CD14-positive monocyte (primary cell): ENCODE data around the gene OR8B4. TPM values are rescaled to one million over a fixed set of nuclear protein-coding genes. Genes with fewer than 3 reads are reported as not detected.
"Not testable (repeated sequence)": the region's sequence is repeated elsewhere in the genome, so short reads cannot be mapped to it uniquely, and the experiment has no call there.

Experiments
- DNase-seq, 3 donors: peaks; one replicate each; pipeline ENCODE4 v3.0.0-alpha.2; 2011 to 2022
- H2AFZ ChIP-seq: 2 replicates; pipeline ENCODE4 v1.6.0; 2012; ENCODE audit warnings: mild to moderate bottlenecking, low read depth, low read length, inconsistent platforms; ENCODE audit not compliant: insufficient read depth, poor library complexity, severe bottlenecking
- H3K27ac ChIP-seq, 2 donors: 1 replicate in 1 of 2; 2 replicates in 1 of 2; pipeline ENCODE4 v1.5.1; 2012 to 2013; ENCODE audit warnings: low read length in 2 of 2, control low read depth in 1 of 2, inconsistent platforms in 1 of 2, low read depth in 1 of 2, mild to moderate bottlenecking in 1 of 2
- H3K27me3 ChIP-seq, 2 donors: one replicate each; pipeline versions ENCODE4 v1.6.0 to v1.6.1; 2011 to 2013; ENCODE audit warnings: low read length in 2 of 2; ENCODE audit not compliant: control insufficient read depth in 2 of 2, insufficient read depth in 2 of 2
- H3K36me3 ChIP-seq, 2 donors: replicated peaks in 1 of 2; 1 replicate in 1 of 2; 2 replicates in 1 of 2; pipeline versions ENCODE4 v1.5.1 to v1.6.1; 2012 to 2013; ENCODE audit warnings: low read length in 2 of 2, control low read depth in 1 of 2, inconsistent platforms in 1 of 2, mild to moderate bottlenecking in 1 of 2; ENCODE audit not compliant: insufficient read depth in 2 of 2, control insufficient read depth in 1 of 2
- H3K4me1 ChIP-seq, 2 donors: 1 replicate in 1 of 2; 2 replicates in 1 of 2; pipeline versions ENCODE4 v1.5.1 to v1.6.1; 2012 to 2013; ENCODE audit warnings: low read length in 2 of 2, control low read depth in 1 of 2, inconsistent platforms in 1 of 2, mild to moderate bottlenecking in 1 of 2, moderate library complexity in 1 of 2; ENCODE audit not compliant: insufficient read depth in 2 of 2, control insufficient read depth in 1 of 2
- H3K4me2 ChIP-seq: replicated peaks from 2 replicates; pipeline ENCODE3; 2012; ENCODE audit warnings: low read length, moderate library complexity, mild to moderate bottlenecking; ENCODE audit not compliant: poor library complexity, severe bottlenecking; ENCODE audit errors: extremely low read depth
- H3K4me3 ChIP-seq, 3 experiments: fragments of 200-600 bp in 1 of 3; sonication (generic) in 1 of 3; replicated peaks in 1 of 3; 1 replicate in 2 of 3; 2 replicates in 1 of 3; pipeline ENCODE4 v1.5.1; 2011 to 2013; ENCODE audit warnings: low read length in 3 of 3, mild to moderate bottlenecking in 3 of 3, control low read depth in 2 of 3, low read depth in 2 of 3, inconsistent platforms in 1 of 3, moderate library complexity in 1 of 3
- H3K79me2 ChIP-seq: 2 replicates; pipeline ENCODE4 v1.6.0; 2012; ENCODE audit warnings: mild to moderate bottlenecking, control low read depth, inconsistent platforms, low read length, moderate library complexity; ENCODE audit not compliant: insufficient read depth
- H3K9ac ChIP-seq: 2 replicates; pipeline ENCODE4 v1.6.0; 2017; ENCODE audit warnings: low read length, mild to moderate bottlenecking; ENCODE audit not compliant: insufficient read depth, poor library complexity, severe bottlenecking
- H3K9me3 ChIP-seq, 2 donors: replicated peaks in 1 of 2; 1 replicate in 1 of 2; 2 replicates in 1 of 2; pipeline versions ENCODE4 v1.5.1 to v1.6.1; 2012 to 2013; ENCODE audit warnings: low read length in 2 of 2, control low read depth in 1 of 2; ENCODE audit not compliant: control insufficient read depth in 1 of 2, insufficient read depth in 1 of 2
- H4K20me1 ChIP-seq: 2 replicates; pipeline ENCODE4 v1.6.0; 2012; ENCODE audit warnings: mild to moderate bottlenecking, low read length, control low read depth, moderate library complexity; ENCODE audit not compliant: insufficient read depth
- H3K27ac Mint-ChIP-seq, 7 donors: one replicate each; pipeline ENCODE4 v1.8.0; 2020; ENCODE audit warnings: mild to moderate bottlenecking in 7 of 7, mixed read lengths in 7 of 7, moderate library complexity in 6 of 7, inconsistent platforms in 2 of 7
- H3K27me3 Mint-ChIP-seq, 3 donors: one replicate each; pipeline ENCODE4 v1.8.0; 2021 to 2022; ENCODE audit warnings: low read depth in 3 of 3, mild to moderate bottlenecking in 3 of 3, mixed read lengths in 3 of 3, moderate library complexity in 3 of 3, inconsistent platforms in 1 of 3
- H3K36me3 Mint-ChIP-seq, 2 donors: one replicate each; pipeline ENCODE4 v1.8.0; 2020; ENCODE audit warnings: mixed read lengths in 2 of 2, inconsistent platforms in 1 of 2, mild to moderate bottlenecking in 1 of 2
- H3K4me1 Mint-ChIP-seq: one replicate; pipeline ENCODE4 v1.8.0; 2020; ENCODE audit warnings: mild to moderate bottlenecking, mixed read lengths
- H3K4me3 Mint-ChIP-seq, 2 donors: one replicate each; pipeline ENCODE4 v1.8.0; 2020; ENCODE audit warnings: mild to moderate bottlenecking in 2 of 2, mixed read lengths in 2 of 2, moderate library complexity in 1 of 2
- H3K9me3 Mint-ChIP-seq, 7 donors: one replicate each; pipeline ENCODE4 v1.8.0; 2020 to 2022; ENCODE audit warnings: mixed read lengths in 7 of 7, mild to moderate bottlenecking in 6 of 7, moderate library complexity in 6 of 7, inconsistent platforms in 2 of 7
- CTCF ChIP-seq: fragments of 200-600 bp; IDR thresholded peaks from one replicate; pipeline ENCODE4 v1.8.0; 2022; ENCODE audit warnings: antibody characterized with exemption, mild to moderate bottlenecking
- WGBS: methylation state at CpG from one replicate; pipeline ENCODE4 v1.1.5; 2013; ENCODE audit warnings: missing lambda C conversion rate; ENCODE audit not compliant: insufficient coverage; 5-methylcytosine and 5-hydroxymethylcytosine counted together
- intact Hi-C, 2 donors: fragments of 100-400 bp; cut with micrococcal nuclease; formaldehyde crosslinking; loops; one replicate each; pipeline versions ENCODE4 v1.15.0 to v1.15.1; 2023
- polyA plus RNA-seq, 3 donors: library from polyadenylated mRNA; depleted of rRNA in 1 of 3; unstranded in 2 of 3; stranded (reverse) in 1 of 3; fragments of 300-500 nt in 2 of 3; fragments of >200 nt in 1 of 3; fragmentation: Illumina TruSeq in 2 of 3; gene quantifications; 1 replicate in 2 of 3; 2 replicates in 1 of 3; pipeline ENCODE4 v1.2.3, GENCODE V29; 2012 to 2021

Gene OR8B4
- polyA plus RNA-seq, 3 donors, result not detected

- no CpG with 5 or more reads among the region's 8 CpGs for WGBS
- Histone ChIP-seq H3K27me3 (no peaks in the 10 kb centered on the region), H3K9me3 (no peaks in the 10 kb centered on the region), H3K27ac (no peak overlapping the region), H3K4me2 (no peak overlapping the region), H3K36me3 (no peaks in the 10 kb centered on the region), H3K4me3 (no peak overlapping the region), H4K20me1 (no peaks in the 10 kb centered on the region), H3K4me1 (no peaks in the 10 kb centered on the region), H3K9ac (no peak overlapping the region), H2AFZ (no peak overlapping the region), H3K79me2 (no peaks in the 10 kb centered on the region)
- no peaks in the 10 kb centered on the region for H3K9me3 Mint-ChIP-seq
- peak; percentile 78 for TF ChIP-seq CTCF
- intact Hi-C loops, result no loop called here
- no peak overlapping the region for H3K27ac Mint-ChIP-seq
- no peaks in the 10 kb centered on the region for H3K36me3 Mint-ChIP-seq
- H3K27me3 Mint-ChIP-seq, result peaks cover 5 to 7% (median 7%) of the 10 kb centered on the region in 3 donors
- peak; percentile 23 to 55 (median 35) for DNase-seq
- peaks cover 9% of the 10 kb centered on the region for H3K4me1 Mint-ChIP-seq
- H3K4me3 Mint-ChIP-seq, result no peak overlapping the region
Measured at GRCh38 chr11:124402326-124402922, 22.2 kb downstream of the OR8B4 start.

- no peak within 1 kb of the TSS for H3K4me2 ChIP-seq
- TF ChIP-seq CTCF, result no peak
- intact Hi-C loops, result no loop called here
Measured at GRCh38 chr11:124398924-124399323, 25.7 kb downstream of the OR8B4 start, which contains the start of gene OR8B3. TSS of gene OR8B3 (minus strand) at chr11:124399024. CDS start at chr11:124397351, 1,673 bp downstream.

DNA sequence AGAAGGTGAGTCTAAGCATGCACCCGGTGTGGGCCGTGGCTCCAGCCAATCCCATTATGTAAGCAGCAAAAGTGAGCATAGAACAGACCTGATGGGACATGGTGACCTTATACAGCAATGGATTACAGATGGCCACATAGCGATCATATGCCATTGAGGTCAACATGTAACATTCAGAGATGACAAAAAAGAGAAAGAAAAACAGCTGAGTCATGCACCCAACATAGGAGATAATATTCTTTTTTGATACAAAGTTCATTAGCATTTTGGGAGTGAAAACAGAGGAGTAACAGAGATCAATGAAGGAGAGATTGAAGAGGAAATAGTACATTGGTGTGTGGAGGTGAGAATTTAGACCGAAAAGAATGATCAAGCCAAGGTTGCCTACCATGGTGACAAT is 27.8 kb downstream of the OR8B4 start:
- H3K9me3 ChIP-seq, H3K9ac ChIP-seq, H4K20me1 ChIP-seq, H3K36me3 Mint-ChIP-seq, H3K4me1 Mint-ChIP-seq, H3K27me3 Mint-ChIP-seq, H3K9me3 Mint-ChIP-seq, H3K79me2 ChIP-seq, H3K36me3 ChIP-seq, H3K27ac Mint-ChIP-seq, H3K27me3 ChIP-seq, H3K4me1 ChIP-seq, H2AFZ ChIP-seq, H3K4me2 ChIP-seq, H3K27ac ChIP-seq, H3K4me3 Mint-ChIP-seq, intact Hi-C loops, H3K4me3 ChIP-seq, DNase-seq: not testable (repeated sequence)
- WGBS, result no CpG with 5 or more reads among the region's 4 CpGs

More at GRCh38 chr11:124398924-124399323, 25.7 kb downstream of the OR8B4 start, which contains the start of gene OR8B3:
- H3K27ac Mint-ChIP-seq, result no peak within 1 kb of the TSS
- no peaks in the 10 kb centered on the region for H3K36me3 Mint-ChIP-seq
- H3K9me3 ChIP-seq, result no peaks in the 10 kb centered on the region
- no peaks in the 10 kb centered on the region for H3K27me3 ChIP-seq
- H3K9me3 Mint-ChIP-seq, result peaks cover 0 to 2% (median 0%) of the 10 kb centered on the region in 7 donors
- no peak within 1 kb of the TSS for H2AFZ ChIP-seq
- no peak within 1 kb of the TSS for H3K9ac ChIP-seq
- H3K4me1 Mint-ChIP-seq, result peaks cover 2% of the 10 kb centered on the region
- no peaks in the 10 kb centered on the region for H3K36me3 ChIP-seq
- H3K79me2 ChIP-seq, result no peaks in the 10 kb centered on the region
- no peaks in the 10 kb centered on the region for H4K20me1 ChIP-seq
- peaks cover 0 to 5% (median 1%) of the 10 kb centered on the region in 3 donors for H3K27me3 Mint-ChIP-seq
- H3K4me3 Mint-ChIP-seq, result no peak within 1 kb of the TSS
- no peak within 1 kb of the TSS for H3K27ac ChIP-seq
- H3K4me3 ChIP-seq, result no peak within 1 kb of the TSS
- DNase-seq, result no peak
- H3K4me1 ChIP-seq, result no peaks in the 10 kb centered on the region
